22Rv1 (cell line): ENCODE data around the gene AP1S3.

ENCODE experiments used
- H3K27ac ChIP-seq: fragments of 450-650 bp; 2 replicates; pipeline ENCODE4 v1.5.1; 2017
- CTCF ChIP-seq: fragments of 450-650 bp; IDR thresholded peaks from 2 replicates; pipeline ENCODE4 v1.5.1; 2017; ENCODE audit warnings: mild to moderate bottlenecking
- ZFX ChIP-seq: fragments of 450-650 bp; IDR thresholded peaks from 2 replicates; pipeline ENCODE4 v1.6.1; 2017; ENCODE audit warnings: antibody characterized with exemption, borderline replicate concordance

Gene AP1S3

GRCh38 chr2:223832241-223832903 is 5.0 kb downstream of the AP1S3 start:
- TF ChIP-seq ZFX: no peak
- TF ChIP-seq CTCF: no peak

GRCh38 chr2:223829128-223829527 is 8.3 kb downstream of the AP1S3 start:
- H3K27ac ChIP-seq: no peak overlapping the region
- TF ChIP-seq ZFX: no peak

More at GRCh38 chr2:223832241-223832903, 5.0 kb downstream of the AP1S3 start:
- H3K27ac ChIP-seq: no peak overlapping the region

GRCh38 chr2:223828314-223828713 is 9.1 kb downstream of the AP1S3 start:
- TF ChIP-seq ZFX: no peak
- TF ChIP-seq CTCF: no peak

GRCh38 chr2:223826995-223827394 is 10.4 kb downstream of the AP1S3 start:
- no peak overlapping the region for H3K27ac ChIP-seq
- TF ChIP-seq CTCF: no peak
- TF ChIP-seq ZFX: no peak

More at GRCh38 chr2:223828314-223828713, 9.1 kb downstream of the AP1S3 start:
- H3K27ac ChIP-seq: no peak overlapping the region

- no peak for TF ChIP-seq ZFX
- TF ChIP-seq CTCF: no peak
- H3K27ac ChIP-seq: no peak overlapping the region
These were observed 13.1 kb downstream of the AP1S3 start for GRCh38 chr2:223824301-223824700.

GRCh38 chr2:223822818-223823217 is 14.6 kb downstream of the AP1S3 start:
- no peak overlapping the region for H3K27ac ChIP-seq
- TF ChIP-seq CTCF (no peak), ZFX (no peak)

GRCh38 chr2:223820549-223820948 is 16.8 kb downstream of the AP1S3 start:
- no peak for TF ChIP-seq CTCF
- TF ChIP-seq ZFX: no peak
- H3K27ac ChIP-seq: no peak overlapping the region

- TF ChIP-seq CTCF: no peak
- no peak overlapping the region for H3K27ac ChIP-seq
These were observed 17.5 kb downstream of the AP1S3 start for GRCh38 chr2:223819891-223820290.
